ENCODE measurements around the gene USP38.
"Not testable (repeated sequence)": the region's sequence is repeated elsewhere in the genome, so short reads cannot be mapped to it uniquely, and the experiment has no call there.

USP38 gene

DNA sequence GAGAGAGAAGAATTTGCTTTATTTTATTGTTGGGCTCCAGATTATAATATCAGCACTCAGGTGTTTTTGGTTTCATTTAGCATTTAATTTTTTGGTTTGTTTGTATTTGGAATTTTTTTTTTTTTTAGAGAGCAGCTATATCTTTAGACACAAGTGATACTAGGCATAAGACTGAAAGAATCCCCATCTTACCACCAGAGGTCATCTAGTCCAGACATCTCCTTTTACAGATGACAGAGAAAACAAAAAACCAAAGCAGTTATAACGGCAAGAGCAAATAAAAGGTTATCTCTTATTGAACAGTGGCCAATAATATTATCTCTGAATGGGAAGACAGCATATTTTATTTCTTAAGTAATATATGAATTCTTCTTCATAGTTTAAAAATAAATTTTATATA, 22.8 kb downstream of the USP38 start:
- no peak for DNase-seq

DNA sequence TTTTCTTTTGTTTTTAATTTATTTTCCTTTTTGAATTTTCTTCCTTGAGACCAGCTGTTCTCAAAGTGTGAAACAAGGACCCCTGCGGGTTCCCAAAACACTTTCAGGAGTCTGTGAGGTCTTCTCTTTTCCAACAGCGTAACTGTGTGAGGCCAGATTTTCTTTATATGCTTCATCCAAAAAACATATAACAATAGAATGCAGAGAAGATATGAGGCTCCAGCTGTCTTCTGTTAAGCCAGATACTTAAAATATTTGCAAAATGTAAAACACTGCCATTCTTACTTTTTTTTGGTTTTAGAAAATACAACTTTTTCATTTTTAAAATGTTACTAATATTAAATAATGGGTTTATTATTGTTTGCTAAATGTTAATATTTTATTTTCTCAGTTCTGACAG, 27.8 kb downstream of the USP38 start:
- DNase-seq = no peak

GRCh38 chr4:143215873-143216272, 31.2 kb downstream of the USP38 start:
- no peak for DNase-seq

GRCh38 chr4:143224255-143224654, 39.5 kb downstream of the USP38 start:
- no peak for DNase-seq

- no peak for DNase-seq
These were observed 40.5 kb downstream of the USP38 start for GRCh38 chr4:143225167-143225566.

DNA sequence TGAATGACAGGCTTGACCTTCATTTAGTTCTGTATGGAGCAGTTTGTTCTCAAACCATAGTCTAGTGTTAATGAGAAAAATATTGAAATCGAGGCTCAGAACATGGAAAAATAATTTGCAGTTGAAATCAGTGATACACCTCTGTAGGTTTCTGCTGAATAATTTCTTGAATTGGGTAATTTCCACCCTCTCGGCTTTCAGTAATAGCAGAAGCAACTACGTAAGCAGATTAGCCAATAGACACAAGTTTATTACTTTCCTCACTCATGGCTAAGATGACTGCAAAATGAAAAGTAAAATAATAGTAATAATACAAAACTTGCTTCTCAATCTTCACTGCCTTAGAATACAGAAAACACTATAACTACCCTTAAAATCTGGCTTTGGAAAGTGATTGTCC, 46.0 kb downstream of the USP38 start:
- no peak for DNase-seq

DNA sequence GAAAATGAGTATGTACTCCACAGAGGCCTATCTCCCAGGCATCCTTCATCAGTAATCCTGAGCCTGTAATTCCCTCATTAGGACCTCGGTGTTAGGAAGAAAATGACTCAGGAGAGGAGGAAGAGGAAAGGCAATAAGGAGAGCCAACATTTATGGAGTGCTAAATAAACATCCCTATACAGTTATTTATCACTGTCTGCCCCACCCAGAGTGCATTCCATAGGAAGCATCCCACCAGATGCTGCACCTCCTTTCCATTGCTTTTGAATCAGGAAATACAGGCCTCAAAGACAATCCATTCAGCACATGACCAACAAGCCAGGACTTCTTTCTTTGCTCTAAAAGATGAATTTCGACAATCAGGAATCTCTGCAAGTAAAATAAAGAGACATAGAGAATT, 47.6 kb downstream of the USP38 start:
- no peak for DNase-seq

GRCh38 chr4:143234153-143234552, 49.4 kb downstream of the USP38 start:
- no peak for DNase-seq

- not testable (repeated sequence) for DNase-seq
These were observed 52.5 kb downstream of the USP38 start for GRCh38 chr4:143237195-143237594.

- no peak for DNase-seq
These were observed 56.4 kb downstream of the USP38 start for GRCh38 chr4:143240939-143241679.

DNA sequence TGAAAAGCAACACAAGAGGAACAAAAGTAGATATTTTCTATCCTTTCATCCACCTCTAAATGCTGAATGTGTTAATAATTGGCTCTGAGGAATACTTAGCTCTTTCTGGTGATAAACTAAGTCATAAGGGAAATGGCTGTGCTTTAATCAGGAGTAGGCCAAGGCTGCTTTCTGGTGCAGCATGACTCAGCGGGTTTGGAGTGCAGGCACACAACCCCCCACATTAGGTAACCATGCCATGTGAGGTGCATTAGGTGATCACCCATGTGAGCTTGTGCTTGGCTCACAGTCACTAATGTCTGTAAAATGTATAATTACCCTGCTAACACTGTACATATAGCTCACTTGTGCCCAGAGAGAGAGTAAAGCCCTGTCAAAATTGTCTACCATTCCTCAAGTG, 57.2 kb downstream of the USP38 start:
- no peak for DNase-seq

DNA sequence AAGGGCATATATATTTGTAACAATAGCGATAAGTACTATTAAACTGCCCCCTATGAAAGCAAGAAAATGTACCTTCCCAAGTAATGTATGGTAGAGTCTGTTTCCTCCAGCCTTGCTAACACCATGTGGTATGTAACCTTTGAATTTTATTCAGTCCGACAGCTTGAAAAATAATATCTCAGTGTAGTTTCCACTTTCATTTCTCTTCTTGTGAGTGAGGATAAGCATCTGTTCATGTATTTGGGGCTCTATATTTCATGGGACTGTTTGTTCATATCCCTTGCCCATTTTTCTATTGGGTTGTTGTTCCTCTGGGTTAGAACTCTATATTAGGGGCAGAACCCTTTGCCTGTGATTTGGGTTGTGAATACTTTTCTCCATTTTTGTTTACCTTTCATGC, 58.3 kb downstream of the USP38 start:
- DNase-seq = no peak

DNA sequence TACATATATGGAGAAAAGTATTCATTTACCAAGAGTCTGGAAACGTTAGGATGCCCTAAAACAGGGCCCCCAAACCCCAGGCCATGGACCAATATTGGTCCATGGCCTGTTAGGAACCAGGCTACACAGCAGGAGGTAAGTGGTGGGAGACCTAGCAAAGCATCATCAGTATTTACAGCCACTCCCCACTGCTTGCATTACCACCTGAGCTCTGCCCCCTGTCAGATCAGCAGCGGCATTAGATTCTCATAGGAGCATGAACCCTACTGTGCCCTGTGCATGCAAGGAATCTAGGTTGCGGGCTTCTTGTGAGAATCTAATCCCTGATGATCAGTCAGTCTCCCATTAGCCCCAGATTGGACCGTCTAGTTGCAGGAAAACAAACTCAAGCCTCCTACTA, 62.3 kb downstream of the USP38 start:
- DNase-seq = no peak

DNA sequence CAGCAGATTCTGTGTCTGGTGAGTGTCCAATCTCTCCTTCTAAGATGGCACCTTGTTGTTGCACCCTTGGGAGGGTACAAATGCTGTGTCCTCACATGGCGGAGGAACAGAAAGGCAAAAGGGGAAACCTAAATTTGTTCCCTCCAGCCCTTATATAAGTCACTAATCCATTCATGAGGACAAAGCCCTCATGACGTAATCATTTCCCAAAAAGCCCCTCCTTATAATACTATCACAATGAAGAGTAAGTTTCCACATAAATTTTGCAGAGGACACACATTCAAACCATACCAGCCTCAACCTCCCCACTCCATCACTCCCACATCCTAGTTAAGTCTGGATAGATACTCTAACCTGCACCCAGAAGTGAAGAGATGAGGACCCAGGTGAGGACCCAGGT, 63.1 kb downstream of the USP38 start:
- DNase-seq = no peak

GRCh38 chr4:143248827-143249226, 64.1 kb downstream of the USP38 start:
- DNase-seq = no peak

DNA sequence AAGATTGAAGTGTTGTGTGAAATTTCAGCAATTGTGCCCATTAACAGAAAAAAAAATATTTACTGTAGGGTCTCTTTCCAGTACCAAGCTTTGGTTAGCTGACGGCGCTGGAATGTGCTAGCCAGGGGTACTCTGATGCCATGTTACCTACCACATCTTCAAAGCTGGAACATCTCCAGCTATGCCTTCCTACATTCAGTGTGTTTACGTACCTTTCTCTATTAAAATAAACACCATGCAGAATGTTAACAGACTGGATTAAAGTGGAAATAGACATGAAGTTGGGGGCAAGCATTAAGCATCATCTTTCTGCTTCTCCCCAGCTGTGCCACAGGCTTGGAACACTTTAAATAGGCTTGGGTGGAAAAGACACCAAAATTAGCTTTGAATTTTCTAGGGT, 65.9 kb downstream of the USP38 start:
- no peak for DNase-seq

- DNase-seq = no peak
These were observed 66.6 kb downstream of the USP38 start for GRCh38 chr4:143251348-143251747.

- no peak for DNase-seq
These were observed 67.1 kb downstream of the USP38 start for GRCh38 chr4:143251779-143252178.

- DNase-seq = no peak
These were observed 67.8 kb downstream of the USP38 start for GRCh38 chr4:143252478-143252877.

DNA sequence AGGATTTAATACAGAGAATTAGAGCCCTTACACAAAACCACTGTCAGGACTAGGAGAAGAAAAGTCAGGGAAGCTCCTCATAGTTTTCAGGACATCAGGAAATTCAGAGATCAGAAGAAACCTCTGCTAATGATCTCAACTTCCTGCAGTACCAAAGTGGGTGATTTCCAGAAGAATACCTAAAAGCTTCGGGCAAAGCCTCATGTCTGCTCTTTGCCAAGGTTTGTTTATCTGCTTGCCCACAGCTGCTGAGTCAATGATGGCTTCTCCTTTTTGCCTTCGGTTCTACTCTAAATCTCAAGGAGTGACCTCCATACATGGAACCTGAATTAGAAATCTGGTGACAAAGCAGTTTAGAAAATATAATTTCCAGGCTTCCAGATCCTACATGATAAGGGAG, 68.4 kb downstream of the USP38 start:
- DNase-seq = no peak

GRCh38 chr4:143254491-143255226, 69.9 kb downstream of the USP38 start:
- DNase-seq = no peak

GRCh38 chr4:143256456-143256855, 71.7 kb downstream of the USP38 start:
- DNase-seq = no peak

GRCh38 chr4:143257356-143257755, 72.6 kb downstream of the USP38 start:
- no peak for DNase-seq

DNA sequence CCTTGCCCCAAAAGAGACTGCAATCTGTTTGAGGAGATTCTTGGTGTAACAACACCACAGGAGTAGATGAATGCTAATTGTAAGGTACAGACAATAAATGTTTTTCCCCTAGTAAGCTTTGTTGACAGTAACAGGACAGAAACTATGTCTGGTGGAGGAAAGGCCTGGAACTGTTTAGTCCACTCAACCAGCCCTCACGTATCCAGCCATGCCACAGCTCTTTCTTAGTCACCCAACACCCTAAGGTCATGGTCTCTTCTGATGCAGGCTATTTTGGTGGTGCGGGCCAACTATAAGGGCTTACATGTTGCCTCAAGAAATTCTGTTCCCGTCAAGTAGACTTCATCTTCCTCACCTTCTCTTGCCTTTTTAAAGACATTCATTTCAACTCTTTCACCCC, 76.0 kb downstream of the USP38 start:
- DNase-seq = no peak

DNA sequence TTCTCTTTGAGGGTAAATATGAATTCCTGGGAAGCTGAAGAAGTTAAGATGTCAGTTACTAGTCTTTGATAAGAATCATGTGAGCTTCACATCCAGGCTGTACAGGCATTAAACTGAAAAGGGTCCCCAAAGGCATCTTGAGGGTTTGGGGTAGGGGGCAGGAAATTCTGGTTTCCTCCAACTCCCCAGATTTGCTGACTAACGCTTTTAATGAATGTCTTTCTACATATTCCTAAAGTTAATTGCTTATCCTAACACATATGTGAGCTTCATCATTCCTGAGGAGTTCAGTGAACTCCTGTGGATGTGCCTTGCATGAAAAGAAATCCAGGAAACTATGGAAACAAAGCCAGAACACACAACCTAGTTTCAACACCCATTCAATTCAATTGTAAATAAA, 78.1 kb downstream of the USP38 start:
- no peak for DNase-seq

Measured in activated CD4-positive, alpha-beta T cell treated with anti-CD3 and anti-CD28 coated beads for 4 hours (primary cell).